GM23338 (cell line): ENCODE measurements around the gene ACCSL. TPM values are rescaled to one million over a fixed set of nuclear protein-coding genes. Genes with fewer than 3 reads are reported as not detected.

Experiments used
- ATAC-seq: fragments of 200-7000 bp; cut with Tn5 transposase; 3 replicates; pipeline ENCODE4 v1.9.1; 2020
- DNase-seq: peaks from one replicate; pipeline ENCODE4 v3.0.0-alpha.2; 2015; ENCODE audit warnings: low spot score
- H2AFZ ChIP-seq: fragments of 200-600 bp; sonication (generic); 2 replicates; pipeline ENCODE4 v1.8.0; 2016; ENCODE audit warnings: antibody characterized with exemption, mild to moderate bottlenecking, moderate library complexity
- H3F3A ChIP-seq: fragments of 200-600 bp; sonication (generic); replicated peaks from 2 replicates; pipeline ENCODE4 v1.8.0; 2017; ENCODE audit warnings: antibody characterized with exemption, mixed run types, low read depth
- H3K27ac ChIP-seq: fragments of 200-600 bp; sonication (generic); 2 replicates; pipeline ENCODE4 v1.6.1; 2016; ENCODE audit warnings: low read depth
- H3K27me3 ChIP-seq: fragments of 200-600 bp; sonication (generic); 2 replicates; pipeline ENCODE4 v1.8.0; 2016; ENCODE audit warnings: mild to moderate bottlenecking, mixed run types, moderate library complexity; ENCODE audit not compliant: insufficient read depth
- H3K36me3 ChIP-seq: fragments of 200-600 bp; sonication (generic); 2 replicates; pipeline ENCODE4 v1.8.0; 2016; ENCODE audit warnings: mild to moderate bottlenecking; ENCODE audit not compliant: insufficient read depth
- H3K4me1 ChIP-seq: fragments of 200-600 bp; sonication (generic); 2 replicates; pipeline ENCODE4 v1.8.0; 2016; ENCODE audit warnings: mild to moderate bottlenecking, moderate library complexity; ENCODE audit not compliant: insufficient read depth
- H3K4me2 ChIP-seq: fragments of 200-600 bp; sonication (generic); 2 replicates; pipeline ENCODE4 v1.7.1; 2017; ENCODE audit warnings: mixed run types
- H3K4me3 ChIP-seq: fragments of 200-600 bp; sonication (generic); 2 replicates; pipeline ENCODE4 v1.6.1; 2016; ENCODE audit warnings: mixed run types
- H3K79me2 ChIP-seq: fragments of 200-600 bp; sonication (generic); replicated peaks from 2 replicates; pipeline ENCODE4 v1.8.0; 2017; ENCODE audit warnings: mild to moderate bottlenecking; ENCODE audit not compliant: insufficient read depth
- H3K9me2 ChIP-seq: fragments of 200-600 bp; sonication (generic); 2 replicates; pipeline ENCODE4 v1.8.0; 2017; ENCODE audit not compliant: insufficient read depth
- H4K20me1 ChIP-seq: fragments of 200-600 bp; sonication (generic); replicated peaks from 2 replicates; pipeline ENCODE4 v1.8.0; 2017; ENCODE audit warnings: mild to moderate bottlenecking; ENCODE audit not compliant: insufficient read depth
- H3K27ac Mint-ChIP-seq: 2 replicates; pipeline ENCODE4 v1.8.0; 2020; ENCODE audit warnings: inconsistent platforms, mild to moderate bottlenecking, moderate library complexity, mixed read lengths
- H3K27me3 Mint-ChIP-seq: 3 replicates; pipeline ENCODE4 v1.8.0; 2022; ENCODE audit warnings: low read depth, mild to moderate bottlenecking, moderate library complexity, mixed read lengths, inconsistent platforms; ENCODE audit not compliant: insufficient read depth, poor library complexity
- H3K36me3 Mint-ChIP-seq: 3 replicates; pipeline ENCODE4 v1.8.0; 2021; ENCODE audit warnings: low read depth, mild to moderate bottlenecking, inconsistent platforms, moderate library complexity, mixed read lengths
- H3K4me1 Mint-ChIP-seq: 3 replicates; pipeline ENCODE4 v1.8.0; 2020; ENCODE audit warnings: mild to moderate bottlenecking, inconsistent platforms, mixed read lengths
- H3K4me3 Mint-ChIP-seq: 3 replicates; pipeline ENCODE4 v1.8.0; 2021; ENCODE audit warnings: moderate library complexity, mild to moderate bottlenecking, inconsistent platforms, mixed read lengths
- H3K9me3 Mint-ChIP-seq: 3 replicates; pipeline ENCODE4 v1.8.0; 2020; ENCODE audit warnings: moderate library complexity, mild to moderate bottlenecking, inconsistent platforms, mixed read lengths
- CREB1 ChIP-seq: fragments of 250-450 bp; sonication (Bioruptor Pico); IDR thresholded peaks from 2 replicates; pipeline ENCODE4 v1.5.0; 2020; ENCODE audit warnings: low read depth, mild to moderate bottlenecking, moderate library complexity
- CTCF ChIP-seq, 2 experiments: fragments of 200-600 bp in 1 of 2; sonication (generic) in 1 of 2; conservative IDR thresholded peaks; 2 replicates each; pipeline versions ENCODE4 v1.5.1 to v1.6.1; 2016 to 2017; ENCODE audit warnings: antibody characterized with exemption in 2 of 2, low read depth in 2 of 2, mild to moderate bottlenecking in 2 of 2, moderate library complexity in 1 of 2
- EZH2 ChIP-seq: fragments of 200-600 bp; sonication (generic); IDR thresholded peaks from one replicate; pipeline ENCODE4 v1.8.0; 2017; ENCODE audit warnings: antibody characterized with exemption, mild to moderate bottlenecking, low read depth; ENCODE audit not compliant: unreplicated experiment
- EZH2phosphoT487 ChIP-seq: fragments of 200-600 bp; sonication (generic); IDR thresholded peaks from one replicate; pipeline ENCODE4 v1.8.1; 2018; ENCODE audit warnings: antibody characterized with exemption; ENCODE audit not compliant: unreplicated experiment
- JUNB ChIP-seq: IDR thresholded peaks from one replicate; pipeline ENCODE4 v1.6.1; 2016; ENCODE audit warnings: antibody characterized with exemption; ENCODE audit not compliant: unreplicated experiment
- NANOG ChIP-seq: IDR thresholded peaks from 2 replicates; pipeline ENCODE4 v1.6.1; 2016; ENCODE audit warnings: antibody characterized with exemption, borderline replicate concordance
- POLR2AphosphoS5 ChIP-seq: IDR thresholded peaks from 2 replicates; pipeline ENCODE4 v1.6.1; 2016; ENCODE audit warnings: antibody characterized with exemption, low read depth
- REST ChIP-seq: IDR thresholded peaks from one replicate; pipeline ENCODE4 v1.6.1; 2018; ENCODE audit warnings: antibody characterized with exemption; ENCODE audit not compliant: unreplicated experiment
- STAT1 ChIP-seq: IDR thresholded peaks from one replicate; pipeline ENCODE4 v1.6.1; 2016; ENCODE audit warnings: antibody characterized with exemption; ENCODE audit not compliant: unreplicated experiment
- ZNF114 ChIP-seq: fragments of 250-450 bp; sonication (Bioruptor Pico); IDR thresholded peaks from 2 replicates; pipeline ENCODE4 v1.5.0; 2020; ENCODE audit warnings: mild to moderate bottlenecking, moderate library complexity
- ZNF331 ChIP-seq: fragments of 250-450 bp; sonication (Bioruptor Pico); IDR thresholded peaks from 2 replicates; pipeline ENCODE4 v1.5.0; 2020; ENCODE audit warnings: low read depth, mild to moderate bottlenecking, moderate library complexity
- polyA plus RNA-seq: library from polyadenylated mRNA; unstranded; fragments of >200 nt; fragmentation: Nextera tagmentation; extraction: Ambion mirVana; gene quantifications from 2 replicates; pipeline ENCODE4 v1.2.1, GENCODE V29; 2016
- total RNA-seq: library from RNA; depleted of rRNA; stranded (reverse); fragments of >200 nt; shearing (Covaris generic); gene quantifications from 2 replicates; pipeline ENCODE4 v1.2.3, GENCODE V29; 2014

ACCSL gene
- total and polyA plus RNA-seq, 2 experiments from 2014 or later, result not detected

GRCh38 chr11:44029977-44030911, 17.5 kb upstream of the ACCSL start (continued):
- TF ChIP-seq REST, result no peak
- TF ChIP-seq CREB1 (CRISPR knock-in tag), result no peak
- no peak for TF ChIP-seq EZH2phosphoT487
- no peak for TF ChIP-seq NANOG
- TF ChIP-seq CTCF (conservative IDR thresholded peaks at IDR 0.05; ENCODE audit: low read depth in 2 of 2), result no peak
- no peak for TF ChIP-seq STAT1

- no peaks in the 10 kb centered on the region for H3F3A ChIP-seq
- peaks cover 3% of the 10 kb centered on the region; the same call in 2 of the 3 replicates for H3K9me3 Mint-ChIP-seq
- DNase-seq, result no peak
- no peaks in the 10 kb centered on the region; the same call in 2 of the 3 replicates for H3K36me3 Mint-ChIP-seq
- no peaks in the 10 kb centered on the region for H3K79me2 ChIP-seq
- peak overlapping the region; percentile 91 for H2AFZ ChIP-seq
- no peaks in the 10 kb centered on the region for H3K36me3 ChIP-seq
- peaks cover 15% of the 10 kb centered on the region for H3K4me1 ChIP-seq
- no peak; the same call in 2 of the 3 replicates for ATAC-seq
- H3K4me3 ChIP-seq, result no peak overlapping the region
- peaks cover 10% of the 10 kb centered on the region for H3K27me3 Mint-ChIP-seq
- H3K9me2 ChIP-seq, result no peaks in the 10 kb centered on the region; the same call in 1 of the 2 replicates
- no peak overlapping the region for H3K27ac Mint-ChIP-seq
- no peak overlapping the region for H3K27ac ChIP-seq
- H3K4me1 Mint-ChIP-seq, result peaks cover 17% of the 10 kb centered on the region
- no peaks in the 10 kb centered on the region for H4K20me1 ChIP-seq
- H3K4me2 ChIP-seq, result peak overlapping the region; percentile 61; the same call in 1 of the 2 replicates
- H3K4me3 Mint-ChIP-seq, result no peak overlapping the region
- no peaks in the 10 kb centered on the region for H3K27me3 ChIP-seq
- TF ChIP-seq CREB1 (CRISPR knock-in tag), result no peak
- no peak for TF ChIP-seq EZH2phosphoT487
- no peak for TF ChIP-seq ZNF331 (CRISPR knock-in tag)
- TF ChIP-seq REST, result no peak
- TF ChIP-seq EZH2, result no peak
- no peak for TF ChIP-seq JUNB
- no peak for TF ChIP-seq ZNF114 (CRISPR knock-in tag)
- no peak for TF ChIP-seq POLR2AphosphoS5
- no peak for TF ChIP-seq CTCF (conservative IDR thresholded peaks at IDR 0.05; ENCODE audit: low read depth in 2 of 2)
- TF ChIP-seq STAT1, result no peak
These were observed 16.8 kb upstream of the ACCSL start for GRCh38 chr11:44030996-44031395.
